Adrenal gland (tissue), 12 donors: Measurements from ENCODE around the gene LYRM2. TPM values are rescaled to one million over a fixed set of nuclear protein-coding genes. Genes with fewer than 3 reads are reported as not detected.

Experiments used
- DNase-seq, 7 donors: peaks; one replicate each; pipeline ENCODE4 v3.0.0-alpha.2; 2019 to 2020
- H3K27ac ChIP-seq, 5 donors: fragments of 200-600 bp; sonication (generic) in 4 of 5; 1 replicate in 3 of 5; 2 replicates in 2 of 5; pipeline versions ENCODE4 v1.5.1 to v1.8.0; 2016 to 2020; ENCODE audit warnings: mild to moderate bottlenecking in 1 of 5
- H3K27me3 ChIP-seq: fragments of 200-600 bp; 2 replicates; pipeline ENCODE4 v1.8.0; 2021
- H3K36me3 ChIP-seq, 2 donors: fragments of 200-600 bp; replicated peaks in 1 of 2; 1 replicate in 1 of 2; 2 replicates in 1 of 2; pipeline versions ENCODE4 v1.5.1 to v1.8.0; 2018 to 2022
- H3K4me1 ChIP-seq, 2 donors: fragments of 200-600 bp; replicated peaks in 1 of 2; 1 replicate in 1 of 2; 2 replicates in 1 of 2; pipeline versions ENCODE4 v1.5.1 to v1.8.0; 2018 to 2021
- H3K4me3 ChIP-seq, 4 donors: fragments of 200-600 bp; sonication (generic) in 3 of 4; one replicate each; pipeline ENCODE4 v1.5.1; 2016 to 2018
- H3K9me3 ChIP-seq, 3 donors: fragments of 200-600 bp; sonication (generic) in 1 of 3; replicated peaks in 1 of 3; 1 replicate in 2 of 3; 2 replicates in 1 of 3; pipeline versions ENCODE4 v1.5.1 to v1.8.0; 2016 to 2021
- POLR2A ChIP-seq, 2 donors: fragments of 450-650 bp; IDR thresholded peaks; one replicate each; pipeline ENCODE4 v1.6.1; 2017; ENCODE audit warnings: antibody characterized with exemption in 2 of 2, mild to moderate bottlenecking in 2 of 2, moderate library complexity in 1 of 2
- WGBS, 4 donors: extraction: QIAGEN DNeasy Blood & Tissue Kit in 2 of 4; methylation state at CpG; one replicate each; pipeline versions ENCODE4 v1.1.5 to v1.1.7; 2013 to 2017; 5-methylcytosine and 5-hydroxymethylcytosine counted together
- intact Hi-C, 2 donors: fragments of 100-400 bp; cut with DNase I; formaldehyde crosslinking; loops; one replicate each; pipeline versions ENCODE4 v1.14.1 to v1.15.0; 2022 to 2023
- polyA plus RNA-seq, 3 donors: library from polyadenylated mRNA; stranded (reverse); fragments of 200-250 nt in 2 of 3; fragments of 350-450 nt in 1 of 3; fragmentation: Illumina TruSeq in 1 of 3; extraction: RNeasy Lipid Tissue Mini Kit (QIAGEN cat#74804) in 1 of 3; gene quantifications; one replicate each; pipeline ENCODE4 v1.2.3, GENCODE V29; 2013 to 2014
- total RNA-seq, 9 donors: library from RNA; depleted of rRNA in 4 of 9; stranded (reverse); fragments of >200 nt in 4 of 9; fragments of 120-200 nt in 1 of 9; fragmentation: NEBNext Ultra II Directional in 1 of 9; extraction: Animal tissue kit (Norgen Biotek cat#: 25700) in 1 of 9; gene quantifications; one replicate each; pipeline versions ENCODE4 v1.1.0 to v1.2.4, GENCODE V29; 2013 to 2023
- TF ChIP-seq, protein P1 (sequence below), 6 experiments: fragments of 450-650 bp in 4 of 6; fragments of 200-600 bp in 2 of 6; sonication (generic) in 1 of 6; IDR thresholded peaks; 1 replicate in 5 of 6; 2 replicates in 1 of 6; pipeline versions ENCODE4 v1.5.1 to v1.8.0; 2016 to 2021; ENCODE audit warnings: antibody characterized with exemption in 6 of 6, mild to moderate bottlenecking in 2 of 6, moderate library complexity in 1 of 6
- donor health status: healthy with polysubstance abuse.
- donor health status: Bipolar disorder and iron deficiency.
- donor health status: DM: yes; HTN: yes; CAD: no.
- donor health status: DM: no; HTN: no; CAD: no.
- donor health status: DM: no; HTN: no; CAD: no.
- donor health status: DM: yes; HTN: yes; CAD: no.

LYRM2 gene
- total and polyA plus RNA-seq, 12 donors: 10.2 to 97.7 (median 40.3) TPM

- H3K36me3 ChIP-seq: no peaks in the 10 kb centered on the region
These were observed 63.0 kb downstream of the LYRM2 start for GRCh38 chr6:89575562-89575960.

DNA sequence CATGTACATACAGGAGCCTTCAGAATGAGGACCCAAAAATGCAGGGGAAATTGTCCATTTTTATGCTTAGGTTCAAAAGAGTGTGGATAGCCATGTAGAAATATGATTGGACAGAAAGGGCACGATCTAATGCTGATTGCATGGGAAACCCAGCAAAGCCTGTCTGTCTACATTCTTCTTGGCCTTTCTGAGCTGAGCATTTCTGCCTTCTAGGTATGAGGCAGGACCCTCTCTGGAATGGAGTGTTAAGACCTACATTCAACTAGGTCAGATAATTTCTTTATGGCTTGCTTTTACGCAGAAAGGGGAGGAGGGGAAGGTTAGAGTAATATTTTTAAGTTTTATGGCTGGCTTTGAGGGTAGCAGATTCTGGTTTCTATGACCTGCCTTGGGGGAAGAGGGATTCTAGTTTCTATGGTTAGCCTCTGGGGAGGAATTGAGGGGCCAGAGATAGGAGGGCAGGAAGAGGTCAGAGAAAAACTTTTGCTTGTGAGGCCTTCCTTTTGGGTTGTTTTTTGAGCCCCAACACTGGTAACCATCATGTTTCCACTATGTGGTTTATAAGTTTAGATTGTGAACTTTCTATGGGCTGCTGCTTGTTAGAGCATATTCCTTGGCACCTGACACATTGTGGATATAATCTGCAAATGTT lies 63.5 kb downstream of the LYRM2 start:
- WGBS, 4 donors: 78 to 90% (median 81%) methylated on average over 2 of the region's 2 CpGs
- Histone ChIP-seq H3K27ac (no peak overlapping the region), H3K4me3 (no peak overlapping the region), H3K27me3 (no peaks in the 10 kb centered on the region), H3K36me3 (no peaks in the 10 kb centered on the region), H3K9me3 (no peaks in the 10 kb centered on the region), H3K4me1 (no peaks in the 10 kb centered on the region)
- TF ChIP-seq, protein P1, sequence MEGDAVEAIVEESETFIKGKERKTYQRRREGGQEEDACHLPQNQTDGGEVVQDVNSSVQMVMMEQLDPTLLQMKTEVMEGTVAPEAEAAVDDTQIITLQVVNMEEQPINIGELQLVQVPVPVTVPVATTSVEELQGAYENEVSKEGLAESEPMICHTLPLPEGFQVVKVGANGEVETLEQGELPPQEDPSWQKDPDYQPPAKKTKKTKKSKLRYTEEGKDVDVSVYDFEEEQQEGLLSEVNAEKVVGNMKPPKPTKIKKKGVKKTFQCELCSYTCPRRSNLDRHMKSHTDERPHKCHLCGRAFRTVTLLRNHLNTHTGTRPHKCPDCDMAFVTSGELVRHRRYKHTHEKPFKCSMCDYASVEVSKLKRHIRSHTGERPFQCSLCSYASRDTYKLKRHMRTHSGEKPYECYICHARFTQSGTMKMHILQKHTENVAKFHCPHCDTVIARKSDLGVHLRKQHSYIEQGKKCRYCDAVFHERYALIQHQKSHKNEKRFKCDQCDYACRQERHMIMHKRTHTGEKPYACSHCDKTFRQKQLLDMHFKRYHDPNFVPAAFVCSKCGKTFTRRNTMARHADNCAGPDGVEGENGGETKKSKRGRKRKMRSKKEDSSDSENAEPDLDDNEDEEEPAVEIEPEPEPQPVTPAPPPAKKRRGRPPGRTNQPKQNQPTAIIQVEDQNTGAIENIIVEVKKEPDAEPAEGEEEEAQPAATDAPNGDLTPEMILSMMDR (IDR thresholded peaks at IDR 0.05): no peak
- no peak for TF ChIP-seq POLR2A (IDR thresholded peaks at IDR 0.05)
- intact Hi-C loops: no loop called here
- no peak for DNase-seq

More at GRCh38 chr6:89575562-89575960, 63.0 kb downstream of the LYRM2 start:
- intact Hi-C loops: no loop called here
- TF ChIP-seq, protein P1 (IDR thresholded peaks at IDR 0.05): no peak
- TF ChIP-seq POLR2A (IDR thresholded peaks at IDR 0.05): no peak
- 89 to 91% (median 89%) methylated on average over 2 of the region's 2 CpGs for WGBS, 4 donors
- no peaks in the 10 kb centered on the region for H3K9me3 ChIP-seq
- no peaks in the 10 kb centered on the region for H3K27me3 ChIP-seq
- H3K4me1 ChIP-seq: no peaks in the 10 kb centered on the region
- no peak overlapping the region for H3K4me3 ChIP-seq
- H3K27ac ChIP-seq: no peak overlapping the region
- DNase-seq: no peak

DNA sequence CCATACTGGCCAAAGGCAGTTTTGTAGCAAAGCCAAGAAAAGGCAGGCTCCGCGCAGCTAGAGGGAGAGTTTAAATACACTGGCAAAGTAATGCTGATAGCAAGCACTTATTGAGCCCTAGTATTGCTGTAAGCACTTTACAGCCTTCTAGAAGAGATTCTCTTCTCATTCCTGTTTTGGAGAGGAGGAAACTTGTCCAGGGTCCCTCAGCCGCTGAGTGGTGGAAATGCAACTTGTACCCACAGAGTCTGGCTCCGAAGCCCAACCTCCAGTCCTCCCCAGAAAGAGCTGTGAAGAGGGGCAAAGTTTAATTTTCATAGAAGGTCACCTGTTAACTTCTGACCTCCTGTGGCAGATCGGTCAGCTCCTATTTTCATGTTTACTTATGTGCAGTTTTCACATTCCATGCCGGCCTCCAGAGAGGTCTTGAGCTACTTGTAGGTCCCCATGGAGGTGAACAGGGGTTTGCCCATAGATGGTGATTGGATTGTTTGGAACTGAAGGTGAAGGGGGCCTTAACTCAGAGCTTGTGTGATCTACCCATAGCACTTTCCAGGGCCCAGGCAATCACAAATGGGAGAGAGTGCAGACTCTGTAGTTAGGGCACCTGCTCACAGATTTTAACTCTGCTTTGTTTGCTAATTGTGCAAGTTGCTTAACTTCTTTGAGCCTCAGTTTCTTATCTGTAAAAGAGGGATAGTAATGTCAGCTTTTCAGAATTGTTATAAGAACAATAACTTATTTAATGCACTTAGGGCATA lies 70.7 kb downstream of the LYRM2 start:
- intact Hi-C loops: no loop called here
- Histone ChIP-seq H3K27ac (no peak overlapping the region), H3K36me3 (no peaks in the 10 kb centered on the region), H3K4me3 (no peak overlapping the region), H3K27me3 (no peaks in the 10 kb centered on the region), H3K4me1 (peaks cover 4 to 9% of the 10 kb centered on the region in 2 donors), H3K9me3 (no peaks in the 10 kb centered on the region)
- 70 to 93% (median 84%) methylated on average over 6 of the region's 6 CpGs for WGBS, 4 donors
- TF ChIP-seq, protein P1 (IDR thresholded peaks at IDR 0.05): no peak
- TF ChIP-seq POLR2A (IDR thresholded peaks at IDR 0.05): no peak
- no peak for DNase-seq

- peaks cover 4 to 9% of the 10 kb centered on the region in 2 donors for H3K4me1 ChIP-seq
These were observed 71.5 kb downstream of the LYRM2 start for GRCh38 chr6:89566930-89567629.

More at GRCh38 chr6:89566930-89567629, 71.5 kb downstream of the LYRM2 start:
- TF ChIP-seq, protein P1 (IDR thresholded peaks at IDR 0.05): no peak
- no peak for TF ChIP-seq POLR2A (IDR thresholded peaks at IDR 0.05)
- no peaks in the 10 kb centered on the region for H3K27me3 ChIP-seq
- intact Hi-C loops: no loop called here
- no peak overlapping the region for H3K27ac ChIP-seq
- WGBS, 4 donors: 91 to 95% (median 92%) methylated on average over 16 of the region's 16 CpGs
- no peak for DNase-seq
- H3K36me3 ChIP-seq: no peaks in the 10 kb centered on the region
- no peak overlapping the region for H3K4me3 ChIP-seq
- no peaks in the 10 kb centered on the region for H3K9me3 ChIP-seq
